RCC 7860 (cell line): ENCODE data around the gene RILP.
A peak's percentile ranks its signal among the peaks of the same experiment; 100 is the strongest.

Experiments
- DNase-seq: peaks from one replicate; pipeline ENCODE4 v3.0.0-alpha.2; 2015; ENCODE audit warnings: low spot score
- FAIRE-seq: peaks from 2 replicates; lab custom pipeline; 2012; peaks lifted over from hg19 to GRCh38; lab: Jason Lieb, UNC

The RILP gene

DNA sequence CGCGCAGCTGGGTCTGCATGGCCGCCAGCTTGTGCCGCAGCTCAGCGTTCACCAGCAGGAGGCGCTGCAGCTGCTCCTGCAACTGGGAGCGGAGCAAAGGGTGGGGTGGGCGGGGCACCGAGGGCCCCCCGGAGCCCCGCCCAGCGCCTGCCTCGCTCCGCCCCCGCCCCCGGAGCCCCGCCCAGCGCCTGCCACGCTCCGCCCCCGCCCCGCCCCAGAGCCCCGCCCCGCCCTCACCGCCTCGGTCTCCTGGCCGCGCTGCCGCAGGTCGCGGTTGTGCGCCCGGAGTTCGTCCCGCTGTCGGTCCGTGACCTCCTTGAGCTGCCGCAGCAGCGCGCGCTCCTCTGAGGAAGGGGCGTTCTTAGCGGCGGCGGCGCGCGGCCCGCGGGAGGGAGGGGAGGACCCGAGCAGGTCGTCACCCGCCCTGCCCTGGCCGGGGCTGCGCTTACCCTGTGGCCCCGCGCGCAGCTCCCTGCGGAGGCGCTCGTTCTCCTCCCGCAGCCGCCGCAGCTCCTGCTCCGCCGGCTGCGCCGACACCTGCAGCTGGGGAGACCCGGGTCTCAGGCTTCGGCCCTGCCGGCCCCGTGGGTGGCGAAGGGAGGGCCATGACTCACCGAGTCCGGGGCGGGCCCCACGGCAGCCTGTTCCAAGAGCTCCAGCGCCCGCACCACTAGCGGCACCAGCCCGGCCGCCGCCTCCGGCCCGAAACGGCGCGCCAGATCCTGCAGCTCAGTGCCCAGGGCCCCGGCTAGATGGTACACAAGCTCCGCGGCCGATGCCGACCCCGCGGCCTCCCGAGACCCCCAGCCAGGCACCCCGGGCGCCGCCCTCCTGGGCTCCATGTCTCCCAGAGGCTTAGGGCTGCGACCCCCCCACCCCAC lies 463 bp downstream of the RILP start:
- DNase-seq = peak; percentile 78
- no peak for FAIRE-seq

DNA sequence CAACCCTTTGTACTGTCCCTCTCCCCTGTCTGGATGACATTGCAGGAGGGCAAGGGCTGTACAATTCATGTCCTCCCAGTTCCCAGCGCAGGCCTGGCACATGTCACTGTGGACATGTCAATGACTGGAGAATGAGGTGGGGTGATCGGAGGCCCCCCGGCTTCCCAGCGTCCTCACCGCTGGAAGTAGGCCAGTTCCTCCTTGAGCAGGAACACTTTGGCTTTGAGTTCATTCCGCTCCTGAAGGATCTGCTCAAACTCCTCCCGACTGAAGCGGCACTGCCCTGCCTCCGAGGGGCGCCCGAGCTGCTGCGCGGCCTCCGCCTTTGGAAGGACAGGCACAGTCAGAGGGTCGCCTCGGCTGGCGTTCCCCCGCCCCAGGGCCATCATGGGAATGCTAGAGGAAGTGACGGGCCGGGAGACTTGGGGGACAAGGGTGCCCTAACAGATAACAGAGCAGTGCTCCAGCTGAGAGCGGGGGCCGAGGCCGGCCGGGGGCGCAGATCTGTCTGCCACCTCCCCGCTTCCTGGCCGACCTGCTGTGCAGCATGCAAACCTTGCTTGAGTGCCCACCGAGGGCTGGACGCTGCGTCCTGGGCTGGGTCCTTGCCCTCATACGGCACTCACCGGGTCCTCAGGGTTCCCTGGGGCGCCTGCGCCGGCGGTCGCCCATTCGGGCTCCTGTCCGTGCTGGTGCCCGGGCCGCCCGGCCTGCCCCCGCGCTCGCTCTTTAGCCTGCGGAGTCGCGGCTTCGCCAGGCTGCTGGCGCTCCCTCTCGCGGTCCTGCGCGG lies 1.3 kb downstream of the RILP start:
- DNase-seq (no peak), FAIRE-seq (no peak)

DNA sequence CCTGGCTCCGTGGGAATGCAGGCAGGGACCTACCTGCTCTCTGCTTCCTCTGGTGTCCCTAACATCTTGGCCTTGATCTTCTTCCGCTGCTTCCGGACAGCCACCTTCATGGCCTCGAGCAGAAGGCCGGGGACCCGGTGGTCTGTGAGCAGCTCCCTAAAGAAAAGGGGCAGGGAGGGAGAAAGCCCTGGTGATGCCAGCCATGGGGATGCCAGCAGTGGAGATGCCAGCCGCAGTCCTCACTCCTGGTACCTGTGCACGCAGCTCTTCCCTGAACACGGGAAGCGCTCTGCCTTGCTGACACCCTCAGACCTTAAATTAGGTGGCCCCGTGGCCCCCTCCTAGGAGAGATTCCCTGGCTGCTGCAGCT lies 1.9 kb downstream of the RILP start:
- no peak for FAIRE-seq
- DNase-seq = no peak

DNA sequence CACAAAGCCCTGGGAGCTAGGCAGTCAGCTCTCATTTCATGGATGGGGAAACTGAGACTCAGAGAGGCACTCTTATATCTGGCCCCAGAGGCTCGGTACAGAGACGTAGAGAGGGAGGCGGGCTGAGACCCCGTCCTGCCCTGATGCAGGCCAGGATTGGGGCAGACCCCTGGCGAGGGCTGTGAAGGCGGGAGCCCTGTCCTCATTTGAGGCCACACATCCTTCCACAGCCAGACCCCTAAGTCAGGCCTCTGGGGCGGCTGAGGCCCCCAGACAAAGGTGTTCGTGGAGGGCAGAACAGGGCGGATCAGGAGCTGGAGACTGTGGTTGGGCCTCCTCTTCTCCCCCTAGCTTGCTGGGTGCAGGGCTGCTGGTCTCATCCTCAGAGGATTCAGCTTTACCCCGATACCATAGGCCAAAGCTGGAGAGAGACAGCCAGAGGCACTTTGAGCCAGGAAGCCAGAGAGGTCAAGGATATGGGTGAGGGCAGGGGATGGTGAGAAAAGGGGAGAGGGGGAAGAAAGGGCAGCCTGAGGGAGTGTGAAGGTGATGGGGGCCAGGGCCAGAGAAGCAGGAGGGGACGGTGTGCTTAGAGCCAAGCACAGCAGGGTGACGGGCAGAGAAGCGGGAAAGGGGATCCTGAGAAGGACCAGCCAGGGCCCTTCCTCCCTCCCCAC lies 3.3 kb downstream of the RILP start:
- DNase-seq (no peak), FAIRE-seq (no peak)

DNA sequence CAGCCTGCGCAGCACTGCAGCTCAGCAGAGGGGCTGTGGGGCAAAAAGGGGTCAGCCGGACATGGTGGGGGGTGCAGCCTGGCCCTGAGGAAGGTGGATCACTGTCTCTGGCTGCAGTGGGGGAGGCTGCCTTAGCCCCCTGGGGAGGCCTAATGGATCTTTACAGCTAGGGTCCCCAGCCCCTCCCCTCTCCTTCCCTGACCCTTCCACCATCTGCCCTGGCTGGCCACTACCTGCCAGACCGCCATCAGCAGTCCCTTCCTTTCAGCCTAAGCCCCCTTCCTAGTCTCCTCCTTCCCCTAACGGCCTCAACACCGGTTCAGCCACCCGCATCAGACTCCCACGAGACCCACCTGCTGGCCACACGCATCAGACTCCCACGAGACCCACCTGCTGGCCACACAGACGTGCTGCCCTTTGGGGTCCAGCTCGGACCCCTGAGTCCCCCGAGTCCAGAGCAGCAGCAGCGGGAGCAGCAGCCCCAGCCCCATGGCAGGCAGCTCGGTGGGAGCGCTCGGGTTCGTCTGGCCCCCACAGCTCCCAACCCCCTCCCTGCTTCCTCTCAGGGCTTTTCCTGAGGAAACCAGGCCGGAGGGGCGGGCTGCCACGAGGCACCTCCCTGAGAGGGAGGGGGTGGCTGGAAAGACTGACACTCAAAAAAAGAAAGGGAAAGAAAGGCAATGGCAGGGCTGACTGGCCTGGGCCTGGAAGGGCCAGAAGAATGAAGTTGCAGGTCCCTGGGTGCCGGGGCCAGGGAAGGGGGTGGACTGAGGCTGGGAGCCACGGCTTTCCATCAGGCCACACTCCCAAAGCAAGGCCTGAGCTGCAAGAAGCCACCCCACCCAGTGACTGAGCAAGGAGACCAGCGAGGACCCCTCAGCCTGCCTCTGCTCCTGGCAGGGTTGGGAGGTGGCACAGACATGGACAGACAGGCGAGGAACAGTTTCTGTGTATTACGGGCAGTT lies 4.2 kb downstream of the RILP start, which contains the start of gene SCARF1:
TSS of gene SCARF1 (minus strand) at position 526 of the 965 bp plus-strand sequence. CDS start at position 491, 35 bp downstream.
- DNase-seq (no peak), FAIRE-seq (no peak)

DNA sequence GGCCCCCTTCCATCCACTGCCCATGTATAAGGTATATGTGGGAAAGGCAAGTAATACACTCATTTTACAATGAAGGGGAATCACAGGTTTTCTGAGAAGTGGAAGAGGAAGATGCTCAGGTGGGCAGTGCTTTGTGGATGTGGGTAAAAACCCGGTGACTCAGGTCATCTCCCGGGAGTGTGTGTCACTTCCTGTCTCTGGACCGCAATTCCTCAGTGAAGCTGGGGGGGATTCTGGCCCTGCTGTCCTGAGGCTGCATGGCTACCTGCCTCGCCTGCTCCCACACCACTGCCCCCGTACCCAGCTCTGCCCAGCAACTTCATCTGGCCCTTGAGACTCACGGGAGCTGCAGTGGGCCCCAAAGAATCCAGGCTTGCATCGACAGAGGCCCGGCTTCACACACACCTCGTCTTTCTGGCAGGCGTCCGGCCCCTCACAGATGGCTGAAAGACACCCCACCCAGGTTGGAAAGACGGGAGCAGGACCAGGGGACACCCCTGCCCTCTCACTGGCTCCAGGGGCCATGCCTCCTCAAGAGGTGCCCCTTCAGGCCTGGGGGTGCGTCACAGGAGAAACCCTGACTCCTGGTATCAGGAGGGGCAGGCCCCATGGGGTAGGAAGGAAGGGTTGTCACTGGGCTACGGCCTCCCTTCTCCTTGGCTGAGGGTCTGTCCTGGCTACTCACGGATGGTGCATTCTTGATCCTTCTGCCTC lies 5.0 kb downstream of the RILP start:
- FAIRE-seq (peak; percentile 55), DNase-seq (peak; percentile 76)

DNA sequence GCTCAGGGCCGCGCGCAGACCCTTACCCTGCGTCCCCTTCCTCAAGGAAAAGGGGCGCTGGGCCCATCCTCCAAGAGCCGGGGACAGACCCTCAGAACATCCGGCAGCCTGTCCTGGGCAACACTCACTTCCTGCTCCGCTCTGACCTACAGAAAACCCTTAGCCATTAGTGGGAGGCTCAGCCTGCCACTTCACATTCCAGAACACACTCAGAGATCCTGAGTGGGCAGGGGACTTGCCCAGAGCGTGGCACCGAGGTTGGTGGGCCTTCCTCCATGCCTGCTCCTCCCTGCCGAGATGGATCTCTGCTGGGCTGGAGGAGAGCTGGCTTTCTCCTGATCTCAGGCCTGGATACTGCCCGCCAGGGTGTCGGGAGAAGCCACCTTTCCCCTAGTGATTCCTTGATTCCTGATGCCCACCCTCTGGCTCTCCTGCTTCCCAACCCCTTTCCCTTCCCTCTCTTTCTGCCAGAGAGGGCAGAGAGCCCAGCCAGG lies 5.6 kb downstream of the RILP start:
- DNase-seq (peak; percentile 26), FAIRE-seq (no peak)

DNA sequence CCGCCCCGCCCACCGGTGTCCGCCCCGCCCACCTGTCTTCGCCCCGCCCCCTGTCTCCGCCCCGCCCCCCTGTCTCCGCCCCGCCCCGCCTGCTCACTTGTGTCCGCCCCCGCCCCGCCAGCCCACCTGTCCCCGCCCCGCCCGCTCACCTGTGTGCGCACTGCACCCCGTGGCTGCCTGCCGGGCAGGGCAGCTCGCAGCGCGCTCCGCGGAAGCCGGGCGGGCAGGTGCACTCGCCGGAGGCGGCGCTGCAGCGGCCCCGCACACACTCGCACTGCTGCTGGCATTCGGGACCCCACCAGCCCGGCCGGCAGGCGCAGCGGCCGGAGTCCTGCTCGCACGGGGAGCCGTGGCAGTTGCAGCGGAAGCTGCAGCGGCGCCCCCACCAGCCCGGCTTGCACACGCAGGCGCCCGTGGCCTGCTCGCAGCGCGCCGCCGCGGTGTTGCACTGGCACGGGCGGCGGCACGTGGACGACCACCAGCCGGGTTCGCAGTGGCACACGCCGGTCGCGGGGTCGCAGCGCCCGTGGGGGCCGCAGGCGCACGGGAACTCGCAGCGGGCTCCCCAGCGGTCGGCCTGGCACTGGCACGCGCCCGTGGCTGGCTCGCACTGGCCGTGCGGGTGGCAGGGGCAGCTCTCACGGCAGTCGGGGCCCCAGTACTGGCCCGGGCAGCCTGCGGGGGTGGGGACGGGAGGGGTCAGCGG lies 6.2 kb downstream of the RILP start:
- no peak for FAIRE-seq

DNA sequence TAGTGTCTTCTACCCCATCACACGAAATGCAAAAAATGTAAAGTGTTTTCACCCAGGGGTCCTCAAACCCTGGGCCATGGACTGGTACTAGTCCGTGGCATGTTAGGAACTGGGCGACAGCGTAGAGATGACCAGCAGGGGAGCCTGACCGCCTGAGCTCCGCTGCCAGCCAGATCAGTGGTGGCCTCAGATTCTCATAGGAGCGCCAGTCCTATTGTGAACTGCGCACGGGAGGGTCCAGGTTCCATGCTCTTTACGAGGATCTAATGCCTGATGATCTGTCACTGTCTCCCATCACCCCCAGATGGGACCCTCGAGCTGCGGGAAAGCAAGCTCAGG lies 8.6 kb downstream of the RILP start:
- FAIRE-seq = no peak

More for the DNA sequence above, 6.2 kb downstream of the RILP start:
- DNase-seq = no peak

DNA sequence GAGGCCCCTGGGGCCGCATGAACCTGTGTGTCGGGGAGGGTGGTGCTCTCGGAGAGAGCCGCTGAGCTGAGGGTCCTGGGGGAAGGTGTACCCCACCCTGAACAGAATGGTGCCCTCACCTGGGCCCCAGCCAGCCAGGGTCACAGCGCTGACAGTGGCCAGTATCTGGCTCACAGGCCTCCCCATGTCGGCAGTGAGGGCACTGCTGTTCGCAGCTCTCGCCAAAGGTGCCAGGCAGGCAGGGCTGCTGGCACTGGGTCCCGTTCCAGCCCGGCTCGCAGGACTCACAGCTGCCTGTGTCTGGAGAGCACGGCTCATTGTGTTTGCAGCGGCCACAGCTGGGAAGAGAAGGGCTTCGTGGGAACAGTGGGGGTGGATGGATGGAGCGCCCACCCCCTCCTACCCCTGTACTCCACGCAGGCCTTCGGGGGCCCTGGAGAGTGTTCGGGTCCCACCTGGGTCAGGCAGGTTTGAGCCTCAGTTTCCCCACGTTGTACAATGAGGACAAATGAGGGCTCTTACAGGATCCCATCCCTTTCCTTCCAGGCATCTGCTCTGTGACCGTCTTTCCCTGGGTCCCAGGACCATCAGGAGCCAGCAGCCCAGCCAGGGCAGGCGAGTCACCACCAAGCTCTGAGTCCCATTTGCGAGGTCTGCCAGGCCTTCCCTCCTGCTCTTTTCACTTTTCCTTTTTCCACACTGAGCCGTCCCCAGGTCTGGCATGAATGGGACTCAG lies 9.2 kb downstream of the RILP start:
- DNase-seq (no peak), FAIRE-seq (no peak)

More for the DNA sequence above, 8.6 kb downstream of the RILP start:
- DNase-seq = no peak

DNA sequence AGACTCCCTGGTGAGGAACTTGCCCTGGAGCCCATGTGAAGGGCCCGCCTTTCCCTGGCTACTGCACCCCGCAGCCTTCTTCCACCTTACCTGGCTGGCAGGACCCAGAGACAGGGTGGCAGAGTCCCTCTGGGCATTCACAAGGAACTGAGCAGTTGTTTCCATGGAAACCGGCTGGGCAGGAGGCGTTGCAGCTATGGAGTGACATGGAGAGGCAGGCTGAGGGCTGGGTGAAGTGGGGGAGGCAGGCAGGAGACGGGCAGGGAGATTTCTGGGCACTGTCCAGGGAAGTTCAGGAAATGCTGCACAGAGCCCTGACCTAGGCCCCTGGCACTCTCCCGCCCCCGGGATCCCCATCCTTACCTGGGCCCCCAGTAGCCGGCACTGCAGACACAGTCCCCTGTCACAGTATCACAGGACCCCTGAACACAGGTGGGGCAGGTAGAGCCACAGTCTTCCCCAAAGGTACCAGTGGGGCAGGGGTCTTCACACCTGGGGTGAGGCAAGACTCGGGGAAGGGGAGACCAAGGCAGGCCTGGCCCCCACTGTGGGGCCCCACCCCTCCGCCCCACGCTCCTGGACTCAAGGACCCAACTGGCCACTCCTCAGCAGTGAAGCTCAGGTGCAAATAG lies 10.0 kb downstream of the RILP start:
- FAIRE-seq (no peak), DNase-seq (peak; percentile 10)

DNA sequence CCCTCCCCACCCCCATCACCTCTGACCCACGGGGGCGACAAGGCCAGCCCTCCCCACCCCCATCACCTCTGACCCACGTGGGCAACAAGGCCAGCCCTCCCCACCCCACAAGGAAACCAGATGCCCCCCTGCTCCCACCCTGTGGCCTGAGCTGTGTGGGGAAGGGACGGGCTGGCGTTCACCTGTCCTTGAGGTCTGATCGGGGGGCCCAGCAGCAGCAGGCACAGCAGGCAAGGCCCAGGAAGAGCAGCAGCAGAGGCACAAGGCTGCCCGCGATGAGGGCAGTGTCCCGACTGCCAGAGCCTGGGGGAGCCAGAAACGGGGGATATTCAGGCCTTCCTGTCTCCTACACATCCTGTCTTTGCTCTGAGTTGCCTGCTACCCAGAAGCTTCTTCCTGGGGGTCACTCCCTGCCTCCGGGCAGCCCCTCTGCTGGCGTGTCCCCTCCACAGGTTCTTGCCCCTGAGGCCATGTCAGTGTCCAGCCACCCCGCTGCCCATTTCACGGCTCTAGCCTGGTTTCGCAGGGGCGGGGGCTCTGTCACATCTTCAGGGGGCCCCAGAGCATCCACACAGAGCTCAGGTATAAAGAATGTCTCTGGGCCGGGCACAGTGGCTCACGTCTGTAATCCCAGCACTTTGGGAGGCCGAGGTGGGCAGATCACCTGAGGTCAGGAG lies 10.9 kb downstream of the RILP start:
- FAIRE-seq = no peak
- DNase-seq = no peak

DNA sequence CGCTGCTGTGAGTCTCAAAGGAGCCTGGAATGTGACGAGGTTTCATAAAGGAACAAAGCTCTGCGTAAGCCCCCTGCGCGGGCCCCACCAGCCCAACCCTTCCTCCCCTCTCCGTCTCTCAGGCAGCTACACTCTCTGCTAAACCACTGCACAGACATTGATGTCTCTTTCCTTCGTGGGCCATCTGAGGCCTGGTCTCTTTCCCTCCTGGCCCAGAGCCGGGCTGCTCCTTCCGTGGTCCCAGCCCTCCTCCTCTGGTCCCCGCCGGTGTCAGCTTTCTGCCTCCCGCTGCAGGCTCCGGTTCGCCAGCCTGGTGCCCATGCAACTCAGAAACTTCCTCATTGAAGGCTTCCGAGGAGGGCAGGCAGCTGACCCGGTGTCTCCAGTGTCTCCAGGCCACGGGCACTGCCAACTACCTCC lies 11.5 kb downstream of the RILP start:
- FAIRE-seq (no peak), DNase-seq (no peak)

DNA sequence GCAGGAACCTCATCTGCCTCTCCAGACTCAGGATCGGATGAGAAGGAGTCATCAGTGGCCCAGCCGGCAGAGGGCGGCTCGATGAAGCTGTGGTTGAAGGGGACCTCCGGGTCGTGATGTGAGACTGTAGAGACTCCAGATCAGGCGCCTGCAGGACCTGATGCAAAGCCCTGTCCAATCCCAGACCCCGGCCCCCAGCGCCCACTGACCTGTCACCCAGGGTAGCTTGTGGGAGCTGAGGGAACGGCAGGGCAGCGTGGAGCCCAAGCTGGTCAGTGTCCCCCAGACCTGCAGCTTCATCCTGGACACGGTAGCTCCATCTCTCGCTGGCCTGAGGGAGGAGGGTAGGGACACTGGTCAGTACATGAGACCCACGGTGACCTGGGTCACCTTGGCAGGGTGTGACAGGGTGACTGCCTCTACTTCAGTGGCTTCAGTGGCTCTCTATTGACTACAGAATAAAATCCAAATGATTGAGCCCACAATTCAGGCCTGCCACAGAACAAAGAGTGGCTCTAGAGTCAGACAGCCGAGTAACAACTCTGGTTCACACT lies 12.9 kb downstream of the RILP start:
- DNase-seq (no peak), FAIRE-seq (no peak)

DNA sequence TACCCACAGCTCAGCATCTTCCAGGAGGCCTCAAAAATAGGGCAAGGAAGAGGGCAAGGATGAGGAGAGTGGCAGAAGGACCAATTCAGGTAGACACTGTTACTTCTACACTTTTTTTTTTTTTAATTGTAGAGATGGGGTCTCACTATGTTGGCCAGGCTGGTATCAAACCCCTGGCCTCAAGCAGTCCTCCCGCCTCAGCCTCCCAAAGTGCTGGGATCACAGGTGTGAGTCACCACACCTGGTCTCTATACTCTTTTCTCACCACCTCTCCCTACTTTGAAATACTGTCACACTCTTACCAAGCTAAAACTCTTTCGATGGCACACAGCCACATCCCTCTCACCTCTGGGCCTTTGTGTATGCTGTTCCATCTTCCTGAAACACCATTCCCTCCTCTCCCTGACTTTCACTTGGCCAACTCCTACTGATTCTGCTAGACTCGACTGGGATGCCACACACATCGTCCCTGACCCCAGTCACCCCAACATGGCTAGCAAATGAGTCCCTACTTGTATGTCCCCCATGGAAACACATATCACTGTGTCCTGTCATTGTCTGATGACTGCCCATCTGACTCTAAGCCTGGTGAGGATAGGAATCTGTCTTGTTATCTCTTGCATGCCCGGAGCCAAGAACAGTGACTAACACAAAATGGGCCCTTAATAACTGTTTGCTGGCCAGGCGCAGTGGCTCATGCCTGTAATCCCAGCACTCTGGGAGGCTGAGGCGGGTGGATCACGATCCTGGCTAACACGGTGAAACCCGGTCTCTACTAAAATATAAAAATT lies 13.8 kb downstream of the RILP start:
- FAIRE-seq = no peak
- DNase-seq = no peak
